ENCODE measurements around the gene EXOSC5. TPM values are rescaled to one million over a fixed set of nuclear protein-coding genes. Genes with fewer than 3 reads are reported as not detected.

EXOSC5 gene
- total and polyA plus RNA-seq, 2 of the 13 experiments (the other 11 are each of a cell fraction or from before 2014, with no cell fraction given) = 24.1 to 26.5 TPM

- TF ChIP-seq CREB3 (CRISPR knock-in tag; IDR thresholded peaks at IDR 0.05) (0 out of 2 replicates have a peak, but pooled peaks have one; percentile 3), SRY (CRISPR knock-in tag; IDR thresholded peaks at IDR 0.05) (peak; percentile 30; the same call in 1 of the 2 replicates), ZNF18 (CRISPR knock-in tag; IDR thresholded peaks at IDR 0.05; ENCODE audit: insufficient replicate concordance) (peak; percentile 3), HBP1 (CRISPR knock-in tag; IDR thresholded peaks at IDR 0.05; ENCODE audit: low read depth) (no peak)
These were observed 33.8 kb downstream of the EXOSC5 start (continued) for GRCh38 chr19:41363371-41363752.

GRCh38 chr19:41362143-41362847, 34.9 kb downstream of the EXOSC5 start:
- intact Hi-C loops (cut with micrococcal nuclease; ENCODE audit: unreplicated experiment) = no loop called here
- Histone ChIP-seq H3K27ac (ENCODE audit: extremely low read length, insufficient read depth, low read length) (no peak overlapping the region), H2AFZ (ENCODE audit: low read length) (no peak overlapping the region), H3K79me2 (ENCODE audit: insufficient read depth, low read length) (peaks cover 18% of the 10 kb centered on the region), H3K9ac (ENCODE audit: insufficient read depth, low read depth, low read length) (no peak overlapping the region), H3K4me3 (replicated peaks in 1 of 3; ENCODE audit: insufficient read depth in 1 of 3, low read depth in 2 of 3, low read length in 3 of 3) (no peak overlapping the region), H3K4me1 (ENCODE audit: insufficient read depth, low read length) (peaks cover 41% of the 10 kb centered on the region), H4K20me1 (ENCODE audit: insufficient read depth, low read length) (no peaks in the 10 kb centered on the region), H3K27me3 (ENCODE audit: control insufficient read depth in 1 of 2, insufficient read depth in 2 of 2, low read length in 2 of 2) (no peaks in the 10 kb centered on the region; a peak in 3 of 5 replicates), H3K4me2 (ENCODE audit: low read depth, low read length) (no peak overlapping the region), H3K9me3 (ENCODE audit: low read length) (no peaks in the 10 kb centered on the region), H3K36me3 (replicated peaks in 1 of 2; ENCODE audit: control insufficient read depth in 1 of 2, insufficient read depth in 2 of 2, low read length in 2 of 2) (no peaks in the 10 kb centered on the region)
- ATAC-seq = no peak
- DNase-seq (ENCODE audit: low spot score) = no peak
- FAIRE-seq = no peak
- 74% methylated on average over 10 of the region's 10 CpGs for WGBS (ENCODE audit: low lambda C conversion rate)
- ChIA-PET CTCF (ENCODE audit: low intra/inter-chr PET ratio, low total read pairs) (no interaction called here), POLR2A (interaction anchor here (1.0 to 2.9 kb wide), 2 partner anchors 9 to 136 kb away, joined by 3 to 41 read pairs; partner anchors contain the start of gene TGFB1)
- no TSS peak for BruUV-seq (replicated peaks)
- in situ Hi-C loops (cut with HindIII; ENCODE audit: extremely low pct_ligation_motif_present, low pct_unique_long_range_greater_than_20kb) = no loop called here
- TF ChIP-seq RFX1 (IDR thresholded peaks at IDR 0.05) (peak; percentile 43; the same call in 1 of the 2 replicates), ZC3H4 (CRISPR knock-in tag; IDR thresholded peaks at IDR 0.05; ENCODE audit: borderline replicate concordance) (no peak)
